Measurements from ENCODE around the gene ADGRD1.
"Not testable (repeated sequence)": the region's sequence is repeated elsewhere in the genome, so short reads cannot be mapped to it uniquely, and the experiment has no call there.

Gene ADGRD1

DNA sequence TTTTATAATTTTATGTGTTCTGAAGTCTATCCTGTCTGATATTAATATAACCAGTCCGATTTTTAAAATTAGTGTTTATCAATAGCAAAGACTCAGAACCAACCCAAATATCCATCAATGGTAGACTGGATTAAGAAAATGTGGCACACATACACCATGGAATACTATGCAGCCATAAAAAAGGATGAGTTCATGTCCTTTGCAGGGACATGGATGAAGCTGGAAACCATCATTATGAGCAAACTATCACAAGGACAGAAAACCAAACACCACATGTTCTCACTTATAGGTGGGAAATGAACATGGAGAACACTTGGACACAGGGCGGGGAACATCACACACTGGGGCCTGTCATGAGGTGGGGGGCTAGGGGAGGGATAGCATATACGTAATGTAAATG lies 16.2 kb upstream of the ADGRD1 start:
- not testable (repeated sequence) for DNase-seq (ENCODE audit: low read depth in 2 of 3, low spot score in 2 of 3)

GRCh38 chr12:130938186-130938585 lies 15.5 kb upstream of the ADGRD1 start:
- DNase-seq (ENCODE audit: low read depth in 2 of 3, low spot score in 2 of 3): no peak

DNA sequence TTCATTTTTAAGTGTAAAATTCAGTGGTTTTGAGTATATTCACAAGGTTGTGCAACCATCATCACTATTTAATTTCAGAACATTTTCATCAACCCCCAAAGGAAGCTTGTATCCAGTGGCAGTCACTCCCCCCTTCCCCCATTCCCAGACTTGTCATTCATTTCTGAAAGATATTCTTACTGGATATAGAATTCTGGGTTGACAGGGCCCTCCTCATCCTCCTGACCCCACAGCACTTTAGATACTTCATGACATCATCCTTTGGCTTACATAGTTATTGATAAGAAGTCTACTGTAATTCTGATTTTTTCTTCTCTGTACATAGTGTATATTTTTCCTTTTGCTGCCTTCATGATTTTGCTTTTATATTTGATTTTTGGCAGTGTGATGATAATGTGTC lies 8.8 kb upstream of the ADGRD1 start:
- DNase-seq (ENCODE audit: low read depth in 2 of 3, low spot score in 2 of 3): no peak

GRCh38 chr12:130945786-130946492 lies 7.8 kb upstream of the ADGRD1 start:
- DNase-seq (ENCODE audit: low read depth in 2 of 3, low spot score in 2 of 3): no peak

- DNase-seq (ENCODE audit: low read depth in 2 of 3, low spot score in 2 of 3): no peak
Measured at GRCh38 chr12:130947028-130947613, 6.6 kb upstream of the ADGRD1 start.

DNA sequence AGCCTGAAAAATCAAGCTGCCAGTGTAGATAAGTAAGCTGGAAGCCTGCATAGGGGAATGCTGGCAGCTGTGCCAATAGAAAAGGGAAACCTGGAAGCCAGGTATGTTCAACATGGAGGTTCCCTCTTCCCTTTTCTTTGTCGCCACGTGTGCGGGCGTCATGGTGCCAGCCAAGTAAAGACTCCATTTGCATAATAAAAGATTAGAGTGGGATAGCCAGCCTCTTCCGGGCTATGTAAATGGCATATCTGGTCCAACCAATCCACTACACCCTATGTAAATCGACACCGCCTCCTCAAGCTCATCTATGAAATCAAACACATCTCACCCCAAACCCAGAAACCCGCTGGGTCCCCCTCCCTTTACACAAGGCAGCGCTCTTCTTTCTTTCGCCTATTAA lies 5.6 kb upstream of the ADGRD1 start:
- no peak for DNase-seq (ENCODE audit: low read depth in 2 of 3, low spot score in 2 of 3)

DNA sequence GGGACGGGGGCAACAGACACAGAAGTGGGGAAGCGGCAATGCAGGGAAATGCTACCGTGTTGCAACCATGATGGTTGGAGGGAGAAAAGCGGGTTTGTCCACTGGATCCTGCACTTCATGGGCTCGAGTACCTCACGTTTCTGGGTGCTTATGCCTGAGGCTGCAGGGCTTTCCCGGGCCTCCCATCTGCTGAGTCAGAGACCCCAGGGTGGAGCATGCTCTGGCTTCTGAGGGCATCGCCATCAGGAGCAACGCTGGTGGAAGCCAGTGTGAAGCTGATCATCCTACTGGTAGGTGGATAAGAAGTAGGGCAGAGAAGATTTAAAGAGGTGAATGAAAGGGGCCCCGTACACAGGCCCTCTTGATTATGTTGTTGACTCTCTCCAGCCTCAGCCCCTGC lies 5.0 kb upstream of the ADGRD1 start:
- DNase-seq (ENCODE audit: low read depth in 2 of 3, low spot score in 2 of 3): no peak

DNA sequence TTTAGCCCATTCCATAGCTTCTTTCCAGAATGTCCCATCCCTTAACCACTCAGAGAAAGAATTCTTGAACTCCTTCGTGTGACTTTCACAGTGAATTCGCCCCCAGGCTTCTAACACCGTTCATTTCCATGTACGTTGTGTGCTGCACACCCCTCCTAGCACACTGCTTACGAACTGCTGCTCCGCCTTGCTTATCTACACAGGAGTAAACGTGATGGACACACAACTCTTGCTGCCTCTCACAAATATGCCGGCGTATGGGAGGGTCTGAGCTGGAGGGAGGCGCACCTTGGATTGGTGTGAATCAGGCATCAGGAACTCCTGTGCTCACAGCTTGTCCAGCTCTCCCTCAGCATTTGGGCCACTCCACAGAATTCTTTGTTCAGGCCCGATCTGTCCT lies 3.9 kb upstream of the ADGRD1 start:
- no peak for DNase-seq (ENCODE audit: low read depth in 2 of 3, low spot score in 2 of 3)

DNA sequence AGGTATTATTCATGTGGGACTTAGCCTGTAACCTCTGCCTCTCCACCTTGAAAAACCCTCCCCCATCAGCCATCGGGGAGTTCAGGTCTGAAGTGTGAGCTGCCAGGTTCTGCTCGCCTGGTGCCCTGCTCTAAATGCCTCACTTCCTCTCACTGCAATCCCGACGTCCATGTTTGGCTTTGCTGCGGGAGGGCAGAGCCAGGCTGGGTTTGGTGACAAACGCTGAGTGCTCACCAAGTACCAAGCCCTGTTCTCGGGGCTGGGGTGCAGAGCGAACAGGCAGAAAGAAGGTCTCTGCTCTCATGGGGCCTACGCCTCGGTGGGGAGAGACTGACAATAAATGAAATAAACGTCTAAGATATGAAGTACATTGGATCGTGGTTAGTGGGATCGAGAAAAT lies 2.1 kb upstream of the ADGRD1 start:
- DNase-seq (ENCODE audit: low read depth in 2 of 3, low spot score in 2 of 3): no peak

GRCh38 chr12:130952171-130952954 lies 1.3 kb upstream of the ADGRD1 start:
- DNase-seq (ENCODE audit: low read depth in 2 of 3, low spot score in 2 of 3): no peak

DNA sequence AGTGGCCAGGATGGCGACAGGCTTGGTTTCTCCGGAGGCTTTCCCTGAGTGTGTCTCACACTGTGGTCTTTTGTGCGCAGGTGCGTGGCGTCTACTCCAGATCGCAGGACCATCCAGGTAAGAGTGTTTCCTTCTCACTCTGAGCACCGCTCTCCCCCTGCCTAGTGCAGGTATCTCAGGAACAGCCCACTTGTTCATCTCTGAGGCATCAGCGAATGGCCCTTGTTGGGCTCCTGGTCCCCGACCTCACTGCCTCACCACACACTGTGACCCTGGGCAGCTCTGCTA lies 781 bp downstream of the ADGRD1 start:
- DNase-seq (ENCODE audit: low read depth in 2 of 3, low spot score in 2 of 3): no peak

DNA sequence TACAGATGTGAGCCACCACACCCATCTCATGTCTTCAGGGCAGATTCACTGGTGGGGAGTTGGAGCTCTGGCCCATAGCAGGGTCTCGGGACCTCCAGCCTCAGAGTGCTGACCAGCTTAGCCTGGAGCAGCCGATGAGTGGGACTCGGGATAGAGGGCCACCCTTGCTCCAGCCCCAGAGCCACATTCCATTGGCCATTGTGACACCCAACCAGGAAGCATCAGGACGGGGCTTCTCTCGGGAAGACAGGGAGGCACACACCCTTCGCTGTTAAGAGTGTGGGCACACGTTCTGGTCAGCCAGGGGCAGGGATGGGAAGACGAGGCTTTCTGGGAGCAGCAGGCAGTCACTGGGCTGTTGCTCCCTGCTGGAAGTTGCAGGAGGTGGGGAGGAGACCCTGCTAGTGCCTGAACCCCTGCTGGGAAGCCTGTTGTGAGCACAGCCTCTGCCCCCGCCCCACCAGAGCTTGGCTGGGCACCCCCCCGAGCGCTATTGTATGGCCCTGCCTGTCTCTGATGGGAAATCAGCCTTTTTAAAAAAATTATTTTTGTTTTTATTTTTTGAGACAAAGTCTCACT lies 1.6 kb downstream of the ADGRD1 start:
- no peak for DNase-seq (ENCODE audit: low read depth in 2 of 3, low spot score in 2 of 3)

DNA sequence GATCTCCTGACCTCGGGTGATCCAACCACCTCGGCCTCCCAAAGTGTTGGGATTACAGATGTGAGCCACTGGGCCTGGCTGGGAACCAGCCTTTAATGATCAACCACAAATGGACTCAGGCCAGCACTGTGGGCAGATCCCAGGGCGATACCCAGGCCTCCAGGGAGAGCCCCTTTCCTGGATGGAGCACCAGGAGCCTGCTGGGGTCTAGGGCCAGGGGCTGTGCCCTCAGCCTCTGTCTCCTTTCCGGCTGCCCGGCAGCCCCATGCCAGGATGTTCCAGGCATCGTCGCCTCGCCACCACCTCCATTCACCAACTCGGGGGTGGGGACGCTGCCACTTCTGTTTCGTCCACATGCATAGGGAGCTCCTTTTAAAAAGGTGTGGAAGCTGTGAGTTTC lies 2.3 kb downstream of the ADGRD1 start:
- DNase-seq (ENCODE audit: low read depth in 2 of 3, low spot score in 2 of 3): no peak

GRCh38 chr12:130956456-130957303 lies 3.0 kb downstream of the ADGRD1 start:
- no peak for DNase-seq (ENCODE audit: low read depth in 2 of 3, low spot score in 2 of 3)

DNA sequence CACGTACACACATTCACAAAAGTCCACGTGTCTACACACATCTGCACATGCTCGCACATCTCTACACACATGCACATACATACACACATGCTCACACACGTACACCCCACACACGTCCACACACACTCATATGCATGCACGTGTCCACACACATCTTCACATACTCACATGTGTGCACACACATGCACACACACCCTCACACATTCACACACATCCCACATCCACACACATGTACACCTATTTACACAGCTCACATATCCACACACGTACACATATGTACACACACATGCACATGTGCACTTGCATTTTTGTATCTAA lies 3.6 kb downstream of the ADGRD1 start:
- DNase-seq (ENCODE audit: low read depth in 2 of 3, low spot score in 2 of 3): no peak

DNA sequence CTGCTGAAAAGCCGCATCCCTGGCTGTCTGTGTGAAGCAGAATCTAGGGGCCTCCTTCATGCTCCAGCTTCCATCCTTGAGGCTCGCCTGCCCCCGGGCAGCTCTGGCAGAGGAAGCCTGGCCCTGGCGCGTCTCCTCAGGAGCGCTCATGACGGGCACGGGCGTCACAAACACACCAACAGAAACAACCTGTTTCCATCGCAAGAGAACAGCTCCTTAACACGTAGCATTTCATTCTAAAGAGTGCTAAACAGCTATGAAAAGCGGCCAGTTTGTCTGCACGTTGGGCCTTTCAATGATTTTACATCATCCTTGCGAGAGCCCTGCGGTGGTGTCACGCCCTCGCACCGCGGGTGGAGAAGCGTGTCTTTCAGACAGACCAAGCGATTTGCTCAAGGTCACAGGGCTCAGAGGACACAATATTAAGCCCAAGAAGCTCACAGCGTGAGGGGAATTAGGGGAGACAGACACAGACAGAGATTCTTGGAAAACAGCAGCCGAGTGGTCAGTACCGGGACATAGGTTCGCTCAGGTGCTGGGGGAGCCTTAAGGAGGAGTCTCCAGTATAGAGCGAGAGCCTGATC lies 4.9 kb downstream of the ADGRD1 start:
- DNase-seq (ENCODE audit: low read depth in 2 of 3, low spot score in 2 of 3): no peak

DNA sequence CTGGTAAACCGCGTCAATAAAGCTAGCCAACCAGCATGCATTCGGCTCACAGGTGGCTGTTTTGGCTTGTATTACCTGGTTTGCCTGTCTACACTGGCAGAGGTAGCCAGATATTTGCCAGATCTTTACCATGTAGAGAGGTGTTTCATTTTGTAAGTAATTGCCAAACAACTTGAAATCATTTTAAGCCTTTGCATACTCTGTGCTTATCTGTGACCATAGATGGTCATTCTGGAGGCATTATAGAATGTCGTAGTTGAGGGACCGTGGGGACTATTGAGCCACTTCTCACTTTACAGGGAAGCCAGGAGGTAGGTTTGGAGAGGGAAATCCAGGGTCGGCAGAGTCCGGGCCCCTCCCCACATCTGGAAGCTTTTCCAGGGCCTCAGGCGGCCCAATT lies 5.9 kb downstream of the ADGRD1 start:
- DNase-seq (ENCODE audit: low read depth in 2 of 3, low spot score in 2 of 3): no peak

- DNase-seq (ENCODE audit: low read depth in 2 of 3, low spot score in 2 of 3): no peak
Measured at GRCh38 chr12:130960058-130960457, 6.4 kb downstream of the ADGRD1 start.

GRCh38 chr12:130960787-130961186 lies 7.1 kb downstream of the ADGRD1 start:
- DNase-seq (ENCODE audit: low read depth in 2 of 3, low spot score in 2 of 3): no peak

DNA sequence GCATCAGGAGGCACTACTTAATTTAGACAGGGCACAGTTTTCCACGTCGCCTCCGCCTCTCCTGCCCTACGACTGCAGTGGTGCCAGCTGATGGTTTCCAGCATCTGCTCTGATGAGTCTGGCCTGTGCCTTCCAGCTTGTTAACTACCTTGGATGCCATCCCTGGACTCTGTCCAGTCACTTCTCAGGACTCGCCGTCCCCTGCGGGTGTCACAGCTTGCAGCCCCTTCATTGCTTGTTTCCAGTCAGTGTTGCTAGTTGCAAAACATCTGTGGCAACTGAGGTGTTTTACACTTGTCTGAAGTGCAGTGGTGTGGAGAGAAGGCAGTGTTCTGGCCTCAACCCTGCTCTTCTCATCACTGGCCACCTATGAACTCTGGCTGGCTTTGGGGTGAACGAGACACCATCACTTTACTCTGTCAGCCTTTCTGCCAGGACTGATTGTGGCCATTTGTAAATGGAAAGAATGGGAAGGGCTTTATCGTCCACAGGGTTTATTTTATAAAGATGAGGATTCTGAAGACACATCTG lies 8.3 kb downstream of the ADGRD1 start:
- no peak for DNase-seq (ENCODE audit: low read depth in 2 of 3, low spot score in 2 of 3)

GRCh38 chr12:130965214-130965613 lies 11.5 kb downstream of the ADGRD1 start:
- no peak for DNase-seq (ENCODE audit: low read depth in 2 of 3, low spot score in 2 of 3)

All from activated CD8-positive, alpha-beta memory T cell treated with anti-CD3 and anti-CD28 coated beads for 48 hours (primary cell).